ENCODE data around the gene FIBP.

FIBP gene

DNA sequence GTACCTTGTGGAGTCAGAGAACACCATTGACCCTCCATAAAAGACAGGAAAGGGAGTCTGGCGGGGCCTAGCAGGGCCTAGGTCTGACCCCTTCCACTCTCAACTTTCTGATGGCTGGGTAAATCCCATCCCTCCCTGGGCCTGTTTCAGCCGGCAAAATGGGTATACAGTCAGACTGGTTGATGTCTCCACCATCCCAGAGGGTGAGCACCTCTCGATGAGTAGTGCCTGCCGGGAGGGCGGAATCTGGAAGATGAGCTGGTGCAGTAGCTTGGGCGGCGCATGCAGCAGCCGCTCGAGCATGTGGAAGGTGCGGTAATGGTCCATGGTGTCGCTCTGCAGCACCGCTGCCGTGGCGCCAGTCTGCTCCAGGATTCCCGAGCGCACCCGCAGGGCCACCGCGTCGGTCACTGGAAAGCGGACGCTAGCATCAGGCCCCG, 528 bp downstream of the FIBP start:
- DNase-seq = peak; percentile 36

GRCh38 chr11:65886826-65887722, 1.2 kb downstream of the FIBP start:
- DNase-seq = no peak

GRCh38 chr11:65885808-65886536, 2.3 kb downstream of the FIBP start:
- DNase-seq = no peak

DNA sequence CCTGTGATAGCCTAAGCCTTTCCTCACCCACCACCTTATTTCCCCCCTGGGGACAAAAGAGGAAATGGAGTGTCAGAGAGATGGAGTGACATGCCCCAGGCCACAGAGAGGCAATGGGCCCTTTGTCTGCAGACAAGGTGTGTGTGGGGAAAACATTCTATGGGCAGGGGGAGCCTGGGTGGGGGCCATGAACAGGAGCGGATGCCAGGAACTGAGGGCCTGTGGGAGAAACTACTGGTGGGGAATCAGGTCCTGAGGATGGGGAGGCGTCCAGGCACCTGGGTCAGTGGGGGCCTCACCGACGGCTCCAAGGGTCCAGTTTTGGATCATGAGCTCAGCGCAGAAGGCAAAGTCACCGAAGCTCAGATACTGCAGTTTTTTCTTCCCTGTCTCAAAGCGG, 3.0 kb downstream of the FIBP start:
- no peak for DNase-seq

GRCh38 chr11:65884716-65885092, 3.6 kb downstream of the FIBP start:
- peak; percentile 82 for DNase-seq

DNA sequence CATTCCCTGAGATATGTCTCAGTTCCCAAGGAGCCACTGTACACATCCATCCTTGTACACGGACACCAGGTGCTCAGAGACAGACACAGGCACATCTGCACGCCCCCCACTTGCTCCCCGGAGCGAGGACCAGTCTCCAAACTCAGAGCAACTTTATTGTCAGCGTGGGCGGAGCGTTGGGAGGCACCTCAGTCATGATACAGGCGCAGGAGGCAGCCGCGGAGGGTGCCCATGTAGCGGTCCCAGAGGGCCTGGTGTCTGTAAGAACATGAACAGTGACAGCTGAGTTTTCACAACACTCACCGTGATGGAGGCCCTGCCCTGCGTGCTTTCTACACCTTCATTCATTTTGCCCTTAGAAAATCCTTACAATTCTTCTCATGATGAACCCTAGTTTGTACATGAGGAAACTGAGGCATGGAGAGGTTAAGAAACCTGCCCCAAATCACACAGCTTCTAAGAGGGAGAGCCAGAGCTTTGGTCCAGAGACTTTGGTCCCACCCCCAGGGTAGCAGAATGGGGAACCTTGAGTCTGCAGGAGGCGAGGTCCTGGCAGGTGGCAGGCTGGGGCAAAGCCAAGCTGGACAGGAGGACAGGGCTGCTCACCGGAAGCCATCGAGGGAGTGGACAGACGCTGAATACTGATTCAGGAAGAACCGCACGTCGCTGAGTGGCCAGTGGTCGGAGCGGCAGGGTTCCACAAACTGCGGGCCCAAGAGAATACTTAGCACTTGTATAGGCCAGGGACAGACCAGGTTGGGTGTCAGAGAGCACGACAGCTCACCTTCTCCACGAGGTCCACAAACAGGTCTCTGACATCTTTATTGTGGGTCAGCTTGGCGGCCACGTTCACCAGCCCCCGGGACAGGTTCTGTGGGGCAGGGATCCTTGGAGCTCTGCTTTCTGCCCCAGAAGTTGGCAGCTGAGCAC, 4.2 kb downstream of the FIBP start:
- no peak for DNase-seq

DNA sequence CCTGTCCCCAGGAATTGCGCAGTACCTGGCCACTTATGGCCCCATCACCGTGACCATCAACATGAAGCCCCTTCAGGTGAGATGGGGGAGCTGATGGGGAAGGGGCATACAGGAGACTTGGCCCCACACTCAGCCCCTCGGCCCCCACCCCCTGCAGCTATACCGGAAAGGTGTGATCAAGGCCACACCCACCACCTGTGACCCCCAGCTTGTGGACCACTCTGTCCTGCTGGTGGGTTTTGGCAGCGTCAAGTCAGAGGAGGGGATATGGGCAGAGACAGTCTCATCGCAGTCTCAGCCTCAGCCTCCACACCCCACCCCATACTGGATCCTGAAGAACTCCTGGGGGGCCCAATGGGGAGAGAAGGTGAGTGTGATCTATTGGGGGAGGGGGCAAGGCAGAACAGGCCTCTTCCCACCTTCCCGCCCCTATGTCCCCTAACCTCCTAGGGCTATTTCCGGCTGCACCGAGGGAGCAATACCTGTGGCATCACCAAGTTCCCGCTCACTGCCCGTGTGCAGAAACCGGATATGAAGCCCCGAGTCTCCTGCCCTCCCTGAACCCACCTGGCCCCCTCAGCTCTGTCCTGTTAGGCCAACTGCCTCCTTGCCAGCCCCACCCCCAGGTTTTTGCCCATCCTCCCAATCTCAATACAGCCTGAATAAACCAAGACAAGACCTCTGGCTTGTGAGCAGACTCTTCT, 5.1 kb downstream of the FIBP start:
- DNase-seq = no peak

- DNase-seq = no peak
Observed at GRCh38 chr11:65882120-65883057, 5.9 kb downstream of the FIBP start.

DNA sequence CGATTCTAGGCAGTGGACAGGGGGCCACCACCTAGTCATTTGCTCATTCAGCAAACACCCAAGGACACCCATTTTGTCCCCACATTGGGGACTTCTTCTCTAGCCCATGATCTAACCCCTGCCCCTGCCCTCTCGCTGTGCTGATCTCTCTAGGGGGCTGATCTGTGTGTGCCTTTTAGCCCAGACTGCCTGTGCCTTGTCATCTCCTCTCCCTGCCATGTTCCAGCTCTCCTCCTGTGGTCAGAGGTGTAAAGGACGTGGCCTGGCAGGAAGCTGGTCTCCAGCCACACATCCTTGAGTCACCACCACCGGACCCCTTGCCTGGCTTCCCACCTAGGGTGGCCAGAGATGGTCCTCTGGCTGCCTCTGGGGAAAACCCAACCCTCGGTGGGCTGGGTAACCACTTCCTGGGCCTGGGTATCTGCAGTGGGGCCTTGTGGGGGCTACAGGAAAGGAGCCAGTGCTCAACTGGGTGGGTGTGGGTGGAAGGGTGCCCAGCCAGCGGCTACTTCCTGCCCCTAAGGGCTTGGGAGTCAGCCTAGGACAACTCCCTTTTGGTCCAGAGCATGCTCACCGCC, 7.3 kb downstream of the FIBP start:
- DNase-seq = no peak

DNA sequence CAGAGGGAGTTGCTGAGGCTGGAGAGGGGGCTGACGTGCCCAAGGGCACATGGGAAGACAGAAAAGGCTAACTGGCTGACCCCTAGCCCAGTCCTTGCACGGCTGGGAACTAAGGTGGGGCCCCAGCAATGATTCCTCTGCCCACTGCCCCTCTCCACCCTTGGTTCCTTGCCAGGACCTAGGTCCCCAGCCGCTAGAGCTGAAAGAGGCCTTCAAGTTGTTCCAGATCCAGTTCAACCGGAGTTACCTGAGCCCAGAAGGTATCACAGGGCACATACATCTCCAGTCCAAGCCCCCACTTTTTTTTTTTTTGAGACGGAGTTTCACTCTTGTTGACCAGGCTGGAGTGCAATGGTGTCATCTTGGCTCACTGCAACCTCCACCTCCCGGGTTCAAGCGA, 8.2 kb downstream of the FIBP start:
- no peak for DNase-seq

DNA sequence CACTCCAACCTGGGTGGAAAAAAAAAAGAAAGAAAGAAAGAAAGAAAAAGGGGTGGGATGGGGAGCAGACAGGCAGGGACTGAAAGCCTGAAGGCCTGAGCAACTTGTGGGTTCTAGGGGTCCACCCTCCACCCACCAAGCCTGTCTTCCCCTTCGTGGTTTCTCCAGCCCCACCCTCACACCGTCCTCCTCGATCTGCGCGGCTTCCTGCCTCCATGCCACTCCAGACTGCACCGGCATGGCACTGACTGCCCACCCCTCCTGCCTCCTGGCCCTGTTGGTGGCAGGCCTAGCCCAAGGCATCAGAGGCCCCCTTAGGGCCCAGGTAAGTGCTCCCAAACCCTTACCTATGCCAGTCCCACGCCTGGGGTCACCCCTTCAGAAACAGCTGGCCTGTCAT, 8.7 kb downstream of the FIBP start, which contains the start of gene CTSW:
Gene CTSW, plus strand, starts transcription at position 221 of the 400 bp plus-strand sequence. Its CDS starts 18 bp downstream, at position 239.
- no peak for DNase-seq

- peak; percentile 95 for DNase-seq
Observed at GRCh38 chr11:65873318-65874156, 14.7 kb downstream of the FIBP start.

DNA sequence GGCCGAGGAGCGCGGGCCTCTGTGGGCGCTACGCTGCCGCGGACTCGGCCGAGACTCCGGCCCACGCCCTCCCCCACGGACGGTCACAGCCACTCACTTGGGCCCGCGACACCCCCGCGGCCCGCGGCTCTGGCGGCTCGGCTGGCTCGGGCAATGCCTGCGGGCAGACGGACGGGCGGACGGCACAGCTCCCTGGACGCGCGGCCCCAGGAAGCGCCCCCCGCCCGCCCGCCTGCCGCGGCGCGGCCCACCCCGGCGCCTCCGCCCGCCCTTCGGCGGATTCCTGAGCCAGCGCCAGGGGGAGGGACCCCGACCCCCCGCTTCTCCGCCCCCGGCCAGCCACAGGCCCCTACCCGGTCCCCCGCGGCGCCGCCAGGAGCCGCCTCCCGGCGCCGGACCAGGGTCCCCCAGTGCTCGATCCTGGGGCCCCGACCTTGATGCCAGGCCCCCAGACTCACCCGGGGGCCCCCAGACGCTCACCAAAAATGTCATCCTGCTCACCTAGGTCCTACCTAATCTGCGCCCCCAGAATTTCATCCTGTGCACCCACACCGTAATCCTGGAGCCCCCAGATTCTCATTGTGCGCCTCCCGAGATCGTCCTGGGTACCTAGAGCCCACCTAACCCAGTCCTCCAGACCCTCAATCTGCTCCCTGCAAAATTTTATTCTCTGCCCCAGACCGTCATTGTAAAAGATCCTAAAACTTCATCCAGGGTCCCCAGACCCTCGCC, 15.5 kb downstream of the FIBP start, which contains the start of gene EFEMP2:
Gene EFEMP2, minus strand, starts transcription at position 215 of the 732 bp plus-strand sequence. CDS start 446 bp downstream, outside the sequence.
- no peak for DNase-seq

DNA sequence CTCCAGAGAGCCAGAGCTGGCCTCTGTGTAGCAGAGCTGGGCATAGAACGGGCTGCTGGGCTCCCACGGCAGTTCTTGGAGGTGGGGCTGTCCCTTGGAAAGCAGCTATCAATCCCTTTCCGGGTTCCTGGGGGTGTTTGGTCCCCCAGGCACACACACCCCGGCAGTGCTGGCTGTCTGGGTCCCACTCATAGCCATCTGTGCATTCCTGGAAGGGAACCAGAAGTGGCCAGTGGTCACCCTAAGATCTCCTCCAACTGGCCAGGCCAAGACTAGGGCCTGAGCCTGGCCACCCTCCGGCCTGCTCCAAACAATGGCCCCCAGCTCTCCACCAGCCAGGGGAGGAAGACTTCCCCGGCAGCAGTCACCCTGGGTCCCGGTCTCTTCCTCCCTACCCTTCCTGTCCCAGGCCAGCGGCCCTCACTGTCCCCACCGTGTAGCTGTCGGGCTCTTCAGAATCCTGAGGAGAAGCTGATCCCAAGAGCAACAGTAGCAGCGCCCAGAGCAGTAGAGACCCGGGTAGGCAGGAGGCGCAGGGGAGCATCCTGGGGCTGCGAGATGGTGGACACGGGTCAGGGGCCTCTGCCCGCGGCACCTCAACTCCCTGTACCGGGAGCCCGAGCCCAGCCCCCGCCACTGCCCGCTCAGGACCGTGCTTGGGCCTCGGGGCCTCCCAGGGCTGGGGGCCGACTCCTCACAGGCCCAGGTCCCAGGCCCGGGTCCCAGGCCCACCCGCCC, 16.3 kb downstream of the FIBP start:
- no peak for DNase-seq

DNA sequence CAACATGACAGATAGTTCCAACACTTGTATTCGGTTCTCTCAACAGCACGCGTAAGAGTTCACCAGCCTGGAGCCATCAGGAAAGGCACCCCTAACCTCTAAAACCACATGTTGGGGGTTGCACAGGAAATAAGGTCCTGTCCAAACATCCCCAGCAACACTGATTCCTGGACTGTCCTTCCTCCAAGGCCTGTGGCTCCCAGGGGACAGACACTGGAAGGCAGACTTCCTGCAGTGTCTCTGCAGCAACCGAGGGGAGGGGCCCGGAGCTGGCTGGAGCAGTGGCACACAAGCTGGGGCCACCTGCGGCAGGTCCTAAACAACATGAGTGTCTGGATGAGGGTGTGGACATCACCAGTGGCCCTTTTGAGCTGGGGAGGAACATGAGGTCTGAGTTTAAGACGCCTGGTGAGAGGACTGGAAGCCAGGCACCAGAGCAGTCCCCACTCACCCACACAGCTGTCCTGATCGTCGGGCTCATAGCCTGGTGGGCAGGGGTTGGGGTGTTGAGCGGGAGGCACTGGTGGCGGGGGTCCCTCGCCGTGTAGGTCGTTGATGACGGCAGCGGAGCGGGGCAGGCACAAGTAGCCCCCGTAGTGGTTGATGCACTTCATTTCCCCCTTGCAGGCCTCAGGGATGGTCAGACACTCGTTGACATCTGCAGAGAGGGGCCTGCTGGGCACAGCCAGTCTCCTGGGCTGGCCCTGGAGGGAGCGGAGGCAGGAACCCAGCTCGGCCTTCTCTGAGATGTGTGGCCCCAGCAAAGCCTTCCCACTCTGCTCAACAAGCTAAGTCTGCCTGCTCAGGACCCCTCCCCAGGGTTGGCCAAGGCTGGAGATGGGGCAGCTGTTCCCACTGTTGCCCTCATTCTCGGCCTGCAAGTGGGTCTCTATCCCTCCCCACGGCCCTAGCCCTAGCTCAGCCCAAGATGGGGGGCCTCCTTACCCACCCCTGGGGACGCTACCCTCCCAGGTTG, 17.3 kb downstream of the FIBP start:
- no peak for DNase-seq

DNA sequence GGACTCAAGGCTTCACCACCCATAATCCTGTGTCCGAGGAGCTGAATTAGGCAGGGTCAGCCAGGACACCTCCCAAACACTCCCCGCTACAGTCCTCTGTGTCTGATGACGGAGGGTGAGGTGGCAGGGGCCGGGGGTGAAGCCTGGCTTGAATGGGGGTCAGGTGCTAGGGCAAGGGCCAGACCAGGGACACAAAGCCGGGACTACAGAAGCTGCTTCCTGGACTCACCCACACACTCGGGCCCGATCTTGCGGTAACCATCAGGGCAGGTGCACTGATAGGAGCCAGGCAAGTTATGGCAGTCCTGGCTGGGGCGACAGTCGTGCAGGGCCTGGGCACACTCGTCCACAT, 18.0 kb downstream of the FIBP start:
- no peak for DNase-seq

All from stimulated activated CD4-positive, alpha-beta T cell treated with anti-CD3 and anti-CD28 coated beads, Interleukin-4, amount 100 ng/mL, for 24 hours (primary cell).